GM12801 (cell line): ENCODE measurements around the gene PRMT5.

Experiments
- CTCF ChIP-seq: IDR thresholded peaks from one replicate; pipeline ENCODE4 v1.5.1; 2011; ENCODE audit warnings: control low read depth; ENCODE audit not compliant: insufficient read length; ENCODE audit errors: extremely low read depth

Gene PRMT5

GRCh38 chr14:22915886-22916521 lies 13.2 kb downstream of the PRMT5 start:
- no peak for TF ChIP-seq CTCF

DNA sequence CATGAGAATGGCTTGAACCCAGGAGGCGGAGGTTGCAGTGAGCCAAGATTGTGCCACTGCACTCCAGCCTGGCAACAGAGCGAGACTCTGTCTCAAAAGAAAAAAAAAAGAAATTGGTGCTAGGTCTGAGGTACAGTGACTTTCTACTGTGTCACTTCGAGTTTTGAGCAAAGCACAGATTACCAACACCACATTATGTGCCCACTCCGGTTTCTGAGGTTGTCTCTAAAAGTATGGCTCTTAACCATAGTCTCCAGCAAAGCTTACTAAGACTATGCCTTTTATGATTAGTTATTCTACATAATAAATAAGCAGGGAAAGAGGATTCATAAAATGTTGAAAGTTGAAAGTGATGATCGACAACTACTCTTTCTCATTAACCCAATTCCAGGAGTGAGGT lies 18.3 kb downstream of the PRMT5 start:
- no peak for TF ChIP-seq CTCF

GRCh38 chr14:22908601-22909000 lies 20.6 kb downstream of the PRMT5 start:
- no peak for TF ChIP-seq CTCF

- TF ChIP-seq CTCF, result no peak
These were observed 21.7 kb downstream of the PRMT5 start for GRCh38 chr14:22907429-22907828.

DNA sequence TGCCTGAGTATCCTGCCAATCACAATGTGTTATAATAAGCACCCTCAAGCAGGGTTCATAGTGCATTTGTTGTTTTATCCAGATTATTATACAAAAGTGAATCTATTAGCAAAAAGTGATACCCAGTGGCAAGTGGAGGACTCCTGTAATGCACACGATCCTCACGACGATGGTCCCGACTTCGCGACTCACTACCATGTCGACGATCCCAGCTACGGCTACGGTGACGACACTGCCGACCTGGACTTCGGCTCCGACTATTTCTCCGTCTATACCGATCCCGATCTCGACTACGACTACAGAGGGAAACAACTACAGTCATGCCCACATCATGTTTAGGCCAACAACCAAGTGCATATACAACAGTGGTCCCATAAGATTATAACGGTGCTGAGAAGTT lies 23.1 kb downstream of the PRMT5 start:
- TF ChIP-seq CTCF, result no peak

DNA sequence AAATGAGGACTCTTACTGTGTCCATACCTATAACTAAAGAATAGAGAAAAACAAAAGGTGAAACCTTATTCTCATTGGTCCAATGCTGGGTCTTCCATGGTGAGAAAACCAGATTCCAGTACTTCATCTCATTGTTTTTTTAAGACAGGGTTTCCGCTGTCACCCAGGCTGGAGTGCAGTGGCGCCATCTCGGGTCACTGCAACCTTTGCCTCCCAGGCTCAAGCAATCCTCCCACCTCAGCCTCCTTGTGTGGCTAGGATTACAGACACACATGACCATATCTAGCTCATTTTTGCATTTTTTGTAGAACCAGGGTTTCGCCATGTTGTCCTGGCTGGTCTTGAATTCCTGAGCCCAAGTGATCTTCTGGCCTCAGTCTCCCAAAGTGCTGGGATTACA lies 23.5 kb downstream of the PRMT5 start:
- TF ChIP-seq CTCF, result no peak

GRCh38 chr14:22903742-22904087 lies 25.5 kb downstream of the PRMT5 start:
- no peak for TF ChIP-seq CTCF
